ENCODE data around the gene SYNJ2.

GRCh38 chr6:157956171-157956730, 25.4 kb upstream of the SYNJ2 start:
- TF ChIP-seq ELK1 (IDR thresholded peaks at IDR 0.05; ENCODE audit: borderline replicate concordance, low read depth, low read length) (no peak), CTCF (conservative IDR thresholded peaks at IDR 0.05; ENCODE audit: low read depth, low read length) (no peak), FOS (IDR thresholded peaks at IDR 0.05; ENCODE audit: low read depth, low read length) (no peak), SMC3 (IDR thresholded peaks at IDR 0.05; ENCODE audit: low read depth, low read length) (no peak)
